H9 (cell line): ENCODE measurements around the gene AMPH. TPM values are rescaled to one million over a fixed set of nuclear protein-coding genes. Genes with fewer than 3 reads are reported as not detected.

Source experiments
- DNase-seq: peaks from one replicate; pipeline ENCODE4 v3.0.0-alpha.2; 2017
- H2AFZ ChIP-seq: one replicate; pipeline ENCODE4 v1.6.1; 2013; ENCODE audit warnings: mild to moderate bottlenecking, low read length, control low read depth, moderate library complexity
- H2AK5ac ChIP-seq: 2 replicates; pipeline ENCODE4 v1.6.1; 2013; ENCODE audit warnings: low read length, control low read depth, mixed read lengths; ENCODE audit not compliant: insufficient read length
- H2BK120ac ChIP-seq: one replicate; pipeline ENCODE4 v1.6.1; 2013; ENCODE audit warnings: low read depth, mild to moderate bottlenecking, low read length, control low read depth, inconsistent platforms; ENCODE audit not compliant: poor library complexity, severe bottlenecking
- H2BK12ac ChIP-seq: 2 replicates; pipeline ENCODE4 v1.6.1; 2013; ENCODE audit warnings: low read length, control low read depth, mixed read lengths, low read depth; ENCODE audit not compliant: insufficient read length
- H2BK15ac ChIP-seq: 2 replicates; pipeline ENCODE4 v1.6.1; 2013; ENCODE audit warnings: low read depth, low read length, control low read depth
- H2BK20ac ChIP-seq: one replicate; pipeline ENCODE4 v1.6.1; 2013; ENCODE audit warnings: low read depth, mild to moderate bottlenecking, low read length, control low read depth, inconsistent platforms; ENCODE audit not compliant: poor library complexity, severe bottlenecking
- H2BK5ac ChIP-seq: 2 replicates; pipeline ENCODE4 v1.6.1; 2013; ENCODE audit warnings: low read length, control low read depth, mixed read lengths; ENCODE audit not compliant: insufficient read length
- H3K14ac ChIP-seq: 2 replicates; pipeline ENCODE4 v1.6.1; 2013; ENCODE audit warnings: low read length, control low read depth; ENCODE audit not compliant: insufficient read depth
- H3K18ac ChIP-seq: 2 replicates; pipeline ENCODE4 v1.6.1; 2013; ENCODE audit warnings: low read depth, mild to moderate bottlenecking, mixed read lengths, low read length, control low read depth; ENCODE audit not compliant: insufficient read length
- H3K23ac ChIP-seq: 2 replicates; pipeline ENCODE4 v1.6.1; 2013; ENCODE audit warnings: low read length, control low read depth, mixed read lengths, low read depth; ENCODE audit not compliant: insufficient read length
- H3K23me2 ChIP-seq: 2 replicates; pipeline ENCODE4 v1.6.1; 2013; ENCODE audit warnings: low read depth, mild to moderate bottlenecking, mixed read lengths, low read length, control low read depth; ENCODE audit not compliant: insufficient read length, poor library complexity, severe bottlenecking
- H3K27ac ChIP-seq: 2 replicates; pipeline ENCODE4 v1.5.1; 2013; ENCODE audit warnings: low read length, control low read depth, mixed read lengths, low read depth; ENCODE audit not compliant: insufficient read length
- H3K27me3 ChIP-seq: 2 replicates; pipeline ENCODE4 v1.6.1; 2013; ENCODE audit warnings: low read length, control low read depth, inconsistent platforms; ENCODE audit not compliant: insufficient read depth
- H3K4ac ChIP-seq: 2 replicates; pipeline ENCODE4 v1.6.1; 2013; ENCODE audit warnings: low read depth, mild to moderate bottlenecking, control low read depth, inconsistent platforms, low read length, moderate library complexity
- H3K4me1 ChIP-seq: 2 replicates; pipeline ENCODE4 v1.6.1; 2013; ENCODE audit warnings: low read length, control low read depth, inconsistent platforms; ENCODE audit not compliant: insufficient read depth
- H3K4me2 ChIP-seq: 2 replicates; pipeline ENCODE4 v1.6.1; 2013; ENCODE audit warnings: low read length, control low read depth, mixed read lengths; ENCODE audit not compliant: insufficient read length, insufficient read depth
- H3K56ac ChIP-seq: 2 replicates; pipeline ENCODE4 v1.6.1; 2013; ENCODE audit warnings: low read depth, mild to moderate bottlenecking, mixed read lengths, low read length, control low read depth; ENCODE audit not compliant: insufficient read length
- H3K79me1 ChIP-seq: 2 replicates; pipeline ENCODE4 v1.6.1; 2013; ENCODE audit warnings: low read depth, mild to moderate bottlenecking, moderate library complexity, low read length, control low read depth, inconsistent platforms; ENCODE audit not compliant: insufficient read depth, poor library complexity, severe bottlenecking
- H3K79me2 ChIP-seq: 2 replicates; pipeline ENCODE4 v1.6.1; 2013; ENCODE audit warnings: low read length, control low read depth, inconsistent platforms; ENCODE audit not compliant: insufficient read depth
- H3K9ac ChIP-seq: 2 replicates; pipeline ENCODE4 v1.6.1; 2013; ENCODE audit warnings: low read length, control low read depth, mixed read lengths; ENCODE audit not compliant: insufficient read length; ENCODE audit errors: extremely low read depth
- H3K9me3 ChIP-seq: one replicate; pipeline ENCODE4 v1.6.1; 2013; ENCODE audit warnings: low read depth, low read length, inconsistent platforms; ENCODE audit not compliant: control insufficient read depth
- H3T11ph ChIP-seq: one replicate; pipeline ENCODE4 v1.6.1; 2013; ENCODE audit warnings: mild to moderate bottlenecking, low read length, control low read depth, inconsistent platforms
- H4K20me1 ChIP-seq: one replicate; pipeline ENCODE4 v1.6.1; 2013; ENCODE audit not compliant: control insufficient read depth, insufficient read length, insufficient read depth
- H4K5ac ChIP-seq: 2 replicates; pipeline ENCODE4 v1.6.1; 2013; ENCODE audit warnings: low read depth, mild to moderate bottlenecking, mixed read lengths, low read length, control low read depth; ENCODE audit not compliant: insufficient read length
- H4K8ac ChIP-seq: replicated peaks from 2 replicates; pipeline ENCODE4 v1.6.1; 2013; ENCODE audit warnings: low read length, control low read depth, mixed read lengths, low read depth; ENCODE audit not compliant: insufficient read length
- H4K91ac ChIP-seq: 2 replicates; pipeline ENCODE4 v1.6.1; 2013; ENCODE audit warnings: low read depth, mild to moderate bottlenecking, moderate library complexity, mixed read lengths, low read length, control low read depth; ENCODE audit not compliant: insufficient read length
- H3K27ac Mint-ChIP-seq, 3 experiments: 2 replicates in 2 of 3; 3 replicates in 1 of 3; pipeline ENCODE4 v1.8.0; 2020 to 2021; ENCODE audit warnings: mixed read lengths in 3 of 3, mild to moderate bottlenecking in 1 of 3, moderate library complexity in 1 of 3
- H3K27me3 Mint-ChIP-seq: 2 replicates; pipeline ENCODE4 v1.8.0; 2021; ENCODE audit warnings: low read depth, mild to moderate bottlenecking, moderate library complexity, mixed read lengths
- H3K36me3 Mint-ChIP-seq, 3 experiments: 2 replicates in 2 of 3; 3 replicates in 1 of 3; pipeline ENCODE4 v1.8.0; 2020 to 2021; ENCODE audit warnings: low read depth in 3 of 3, mixed read lengths in 3 of 3; ENCODE audit not compliant: insufficient read depth in 1 of 3
- H3K4me1 Mint-ChIP-seq, 2 experiments: 2 replicates each; pipeline ENCODE4 v1.8.0; 2020; ENCODE audit warnings: mixed read lengths in 2 of 2
- H3K4me3 Mint-ChIP-seq, 2 experiments: 2 replicates in 1 of 2; 3 replicates in 1 of 2; pipeline ENCODE4 v1.8.0; 2020 to 2021; ENCODE audit warnings: mild to moderate bottlenecking in 2 of 2, mixed read lengths in 2 of 2, moderate library complexity in 1 of 2
- H3K9me3 Mint-ChIP-seq, 2 experiments: 2 replicates in 1 of 2; 3 replicates in 1 of 2; pipeline ENCODE4 v1.8.0; 2020; ENCODE audit warnings: mild to moderate bottlenecking in 2 of 2, mixed read lengths in 2 of 2, moderate library complexity in 1 of 2
- CTCF ChIP-seq: fragments of 200-600 bp; sonication (generic); conservative IDR thresholded peaks from 3 replicates; pipeline ENCODE4 v1.8.0; 2021; ENCODE audit warnings: antibody characterized with exemption, mild to moderate bottlenecking
- WGBS: extraction: QIAGEN DNeasy Blood & Tissue Kit; methylation state at CpG from one replicate; pipeline ENCODE4 v1.1.7; 2013; ENCODE audit warnings: missing lambda C conversion rate, low lambda C conversion rate, mixed read lengths; ENCODE audit not compliant: insufficient read length; ENCODE audit errors: extremely low coverage; 5-methylcytosine and 5-hydroxymethylcytosine counted together
- total RNA-seq: library from RNA; stranded (reverse); gene quantifications from 2 replicates; pipeline ENCODE4 v1.2.1, GENCODE V29; 2021

The AMPH gene
- total RNA-seq, 1 experiment from 2014 or later: 4.8 TPM

GRCh38 chr7:38674513-38674912 lies 43.3 kb upstream of the AMPH start:
- Histone ChIP-seq H3K4me1 (no peaks in the 10 kb centered on the region), H3K9me3 (no peaks in the 10 kb centered on the region), H3K23me2 (no peaks in the 10 kb centered on the region), H3K14ac (no peak overlapping the region), H3K79me2 (no peaks in the 10 kb centered on the region), H4K20me1 (no peaks in the 10 kb centered on the region), H2BK12ac (no peak overlapping the region), H3K4ac (no peak overlapping the region), H2AFZ (no peak overlapping the region), H3K79me1 (no peaks in the 10 kb centered on the region), H3K23ac (no peak overlapping the region), H3K27ac (no peak overlapping the region), H2BK15ac (no peak overlapping the region), H3K56ac (no peak overlapping the region), H4K5ac (no peak overlapping the region), H2BK120ac (no peak overlapping the region), H3K27me3 (no peaks in the 10 kb centered on the region), H2BK5ac (no peak overlapping the region), H3K18ac (no peak overlapping the region), H3T11ph (no peak overlapping the region), H3K9ac (no peak overlapping the region), H4K8ac (no peak overlapping the region), H4K91ac (no peak overlapping the region), H2AK5ac (no peak overlapping the region), H3K4me2 (no peak overlapping the region), H2BK20ac (no peak overlapping the region)
- Mint-ChIP-seq H3K27me3 (no peaks in the 10 kb centered on the region), H3K36me3 (no peaks in the 10 kb centered on the region; a peak in 1 of 7 replicates), H3K4me1 (peaks cover 3 to 5% of the 10 kb centered on the region in 2 experiments), H3K4me3 (no peak overlapping the region), H3K27ac (no peak overlapping the region), H3K9me3 (no peaks in the 10 kb centered on the region; a peak in 1 of 5 replicates)
- WGBS: no CpG with 5 or more reads among the region's 1 CpG
- DNase-seq: no peak
- TF ChIP-seq CTCF: no peak
